ENCODE results near the gene WNT7B. TPM values are rescaled to one million over a fixed set of nuclear protein-coding genes. Genes with fewer than 3 reads are reported as not detected.

The WNT7B gene
- total and polyA plus RNA-seq, 10 of the 15 experiments (the other 5 are each of a cell fraction or from before 2014, with no cell fraction given) = 0.12 TPM; not detected in 9

DNA sequence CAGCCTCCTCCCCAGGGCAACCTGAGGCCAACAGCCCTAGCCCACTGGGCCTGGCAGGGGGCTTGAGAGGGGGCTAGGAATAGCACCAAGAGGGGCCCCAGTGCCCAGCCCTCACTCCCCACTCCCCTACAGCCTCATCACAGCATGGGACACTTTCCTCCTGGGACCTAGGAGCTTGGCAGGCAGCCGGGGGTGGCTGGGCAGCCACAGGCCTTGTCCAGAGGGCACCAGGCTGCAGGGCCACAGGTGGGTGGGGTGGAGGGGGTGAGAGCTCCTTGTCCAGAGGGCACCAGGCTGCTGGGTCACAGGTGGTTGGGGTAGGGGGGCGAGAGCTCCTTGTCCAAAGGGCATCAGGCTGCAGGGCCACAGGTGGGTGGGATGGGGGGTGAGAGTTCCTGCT, 61.8 kb downstream of the WNT7B start (continued):
- TF ChIP-seq NBN (IDR thresholded peaks at IDR 0.05) (no peak), RB1 (IDR thresholded peaks at IDR 0.05; ENCODE audit: borderline replicate concordance) (no peak)
- TF ChIP-seq, protein P1, sequence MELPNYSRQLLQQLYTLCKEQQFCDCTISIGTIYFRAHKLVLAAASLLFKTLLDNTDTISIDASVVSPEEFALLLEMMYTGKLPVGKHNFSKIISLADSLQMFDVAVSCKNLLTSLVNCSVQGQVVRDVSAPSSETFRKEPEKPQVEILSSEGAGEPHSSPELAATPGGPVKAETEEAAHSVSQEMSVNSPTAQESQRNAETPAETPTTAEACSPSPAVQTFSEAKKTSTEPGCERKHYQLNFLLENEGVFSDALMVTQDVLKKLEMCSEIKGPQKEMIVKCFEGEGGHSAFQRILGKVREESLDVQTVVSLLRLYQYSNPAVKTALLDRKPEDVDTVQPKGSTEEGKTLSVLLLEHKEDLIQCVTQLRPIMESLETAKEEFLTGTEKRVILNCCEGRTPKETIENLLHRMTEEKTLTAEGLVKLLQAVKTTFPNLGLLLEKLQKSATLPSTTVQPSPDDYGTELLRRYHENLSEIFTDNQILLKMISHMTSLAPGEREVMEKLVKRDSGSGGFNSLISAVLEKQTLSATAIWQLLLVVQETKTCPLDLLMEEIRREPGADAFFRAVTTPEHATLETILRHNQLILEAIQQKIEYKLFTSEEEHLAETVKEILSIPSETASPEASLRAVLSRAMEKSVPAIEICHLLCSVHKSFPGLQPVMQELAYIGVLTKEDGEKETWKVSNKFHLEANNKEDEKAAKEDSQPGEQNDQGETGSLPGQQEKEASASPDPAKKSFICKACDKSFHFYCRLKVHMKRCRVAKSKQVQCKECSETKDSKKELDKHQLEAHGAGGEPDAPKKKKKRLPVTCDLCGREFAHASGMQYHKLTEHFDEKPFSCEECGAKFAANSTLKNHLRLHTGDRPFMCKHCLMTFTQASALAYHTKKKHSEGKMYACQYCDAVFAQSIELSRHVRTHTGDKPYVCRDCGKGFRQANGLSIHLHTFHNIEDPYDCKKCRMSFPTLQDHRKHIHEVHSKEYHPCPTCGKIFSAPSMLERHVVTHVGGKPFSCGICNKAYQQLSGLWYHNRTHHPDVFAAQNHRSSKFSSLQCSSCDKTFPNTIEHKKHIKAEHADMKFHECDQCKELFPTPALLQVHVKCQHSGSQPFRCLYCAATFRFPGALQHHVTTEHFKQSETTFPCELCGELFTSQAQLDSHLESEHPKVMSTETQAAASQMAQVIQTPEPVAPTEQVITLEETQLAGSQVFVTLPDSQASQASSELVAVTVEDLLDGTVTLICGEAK (IDR thresholded peaks at IDR 0.05; ENCODE audit: borderline replicate concordance) = no peak
- TF ChIP-seq, protein P2, sequence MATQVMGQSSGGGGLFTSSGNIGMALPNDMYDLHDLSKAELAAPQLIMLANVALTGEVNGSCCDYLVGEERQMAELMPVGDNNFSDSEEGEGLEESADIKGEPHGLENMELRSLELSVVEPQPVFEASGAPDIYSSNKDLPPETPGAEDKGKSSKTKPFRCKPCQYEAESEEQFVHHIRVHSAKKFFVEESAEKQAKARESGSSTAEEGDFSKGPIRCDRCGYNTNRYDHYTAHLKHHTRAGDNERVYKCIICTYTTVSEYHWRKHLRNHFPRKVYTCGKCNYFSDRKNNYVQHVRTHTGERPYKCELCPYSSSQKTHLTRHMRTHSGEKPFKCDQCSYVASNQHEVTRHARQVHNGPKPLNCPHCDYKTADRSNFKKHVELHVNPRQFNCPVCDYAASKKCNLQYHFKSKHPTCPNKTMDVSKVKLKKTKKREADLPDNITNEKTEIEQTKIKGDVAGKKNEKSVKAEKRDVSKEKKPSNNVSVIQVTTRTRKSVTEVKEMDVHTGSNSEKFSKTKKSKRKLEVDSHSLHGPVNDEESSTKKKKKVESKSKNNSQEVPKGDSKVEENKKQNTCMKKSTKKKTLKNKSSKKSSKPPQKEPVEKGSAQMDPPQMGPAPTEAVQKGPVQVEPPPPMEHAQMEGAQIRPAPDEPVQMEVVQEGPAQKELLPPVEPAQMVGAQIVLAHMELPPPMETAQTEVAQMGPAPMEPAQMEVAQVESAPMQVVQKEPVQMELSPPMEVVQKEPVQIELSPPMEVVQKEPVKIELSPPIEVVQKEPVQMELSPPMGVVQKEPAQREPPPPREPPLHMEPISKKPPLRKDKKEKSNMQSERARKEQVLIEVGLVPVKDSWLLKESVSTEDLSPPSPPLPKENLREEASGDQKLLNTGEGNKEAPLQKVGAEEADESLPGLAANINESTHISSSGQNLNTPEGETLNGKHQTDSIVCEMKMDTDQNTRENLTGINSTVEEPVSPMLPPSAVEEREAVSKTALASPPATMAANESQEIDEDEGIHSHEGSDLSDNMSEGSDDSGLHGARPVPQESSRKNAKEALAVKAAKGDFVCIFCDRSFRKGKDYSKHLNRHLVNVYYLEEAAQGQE (IDR thresholded peaks at IDR 0.05; ENCODE audit: low read depth, low read length) = no peak
- TF ChIP-seq, protein P3, sequence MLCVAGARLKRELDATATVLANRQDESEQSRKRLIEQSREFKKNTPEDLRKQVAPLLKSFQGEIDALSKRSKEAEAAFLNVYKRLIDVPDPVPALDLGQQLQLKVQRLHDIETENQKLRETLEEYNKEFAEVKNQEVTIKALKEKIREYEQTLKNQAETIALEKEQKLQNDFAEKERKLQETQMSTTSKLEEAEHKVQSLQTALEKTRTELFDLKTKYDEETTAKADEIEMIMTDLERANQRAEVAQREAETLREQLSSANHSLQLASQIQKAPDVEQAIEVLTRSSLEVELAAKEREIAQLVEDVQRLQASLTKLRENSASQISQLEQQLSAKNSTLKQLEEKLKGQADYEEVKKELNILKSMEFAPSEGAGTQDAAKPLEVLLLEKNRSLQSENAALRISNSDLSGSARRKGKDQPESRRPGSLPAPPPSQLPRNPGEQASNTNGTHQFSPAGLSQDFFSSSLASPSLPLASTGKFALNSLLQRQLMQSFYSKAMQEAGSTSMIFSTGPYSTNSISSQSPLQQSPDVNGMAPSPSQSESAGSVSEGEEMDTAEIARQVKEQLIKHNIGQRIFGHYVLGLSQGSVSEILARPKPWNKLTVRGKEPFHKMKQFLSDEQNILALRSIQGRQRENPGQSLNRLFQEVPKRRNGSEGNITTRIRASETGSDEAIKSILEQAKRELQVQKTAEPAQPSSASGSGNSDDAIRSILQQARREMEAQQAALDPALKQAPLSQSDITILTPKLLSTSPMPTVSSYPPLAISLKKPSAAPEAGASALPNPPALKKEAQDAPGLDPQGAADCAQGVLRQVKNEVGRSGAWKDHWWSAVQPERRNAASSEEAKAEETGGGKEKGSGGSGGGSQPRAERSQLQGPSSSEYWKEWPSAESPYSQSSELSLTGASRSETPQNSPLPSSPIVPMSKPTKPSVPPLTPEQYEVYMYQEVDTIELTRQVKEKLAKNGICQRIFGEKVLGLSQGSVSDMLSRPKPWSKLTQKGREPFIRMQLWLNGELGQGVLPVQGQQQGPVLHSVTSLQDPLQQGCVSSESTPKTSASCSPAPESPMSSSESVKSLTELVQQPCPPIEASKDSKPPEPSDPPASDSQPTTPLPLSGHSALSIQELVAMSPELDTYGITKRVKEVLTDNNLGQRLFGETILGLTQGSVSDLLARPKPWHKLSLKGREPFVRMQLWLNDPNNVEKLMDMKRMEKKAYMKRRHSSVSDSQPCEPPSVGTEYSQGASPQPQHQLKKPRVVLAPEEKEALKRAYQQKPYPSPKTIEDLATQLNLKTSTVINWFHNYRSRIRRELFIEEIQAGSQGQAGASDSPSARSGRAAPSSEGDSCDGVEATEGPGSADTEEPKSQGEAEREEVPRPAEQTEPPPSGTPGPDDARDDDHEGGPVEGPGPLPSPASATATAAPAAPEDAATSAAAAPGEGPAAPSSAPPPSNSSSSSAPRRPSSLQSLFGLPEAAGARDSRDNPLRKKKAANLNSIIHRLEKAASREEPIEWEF (IDR thresholded peaks at IDR 0.05; ENCODE audit: insufficient replicate concordance, low read depth, low read length) = no peak
- TF ChIP-seq, protein P4, sequence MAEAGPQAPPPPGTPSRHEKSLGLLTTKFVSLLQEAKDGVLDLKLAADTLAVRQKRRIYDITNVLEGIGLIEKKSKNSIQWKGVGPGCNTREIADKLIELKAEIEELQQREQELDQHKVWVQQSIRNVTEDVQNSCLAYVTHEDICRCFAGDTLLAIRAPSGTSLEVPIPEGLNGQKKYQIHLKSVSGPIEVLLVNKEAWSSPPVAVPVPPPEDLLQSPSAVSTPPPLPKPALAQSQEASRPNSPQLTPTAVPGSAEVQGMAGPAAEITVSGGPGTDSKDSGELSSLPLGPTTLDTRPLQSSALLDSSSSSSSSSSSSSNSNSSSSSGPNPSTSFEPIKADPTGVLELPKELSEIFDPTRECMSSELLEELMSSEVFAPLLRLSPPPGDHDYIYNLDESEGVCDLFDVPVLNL (IDR thresholded peaks at IDR 0.05; ENCODE audit: low read depth, low read length) = no peak
